ENCODE measurements around the gene SLC35F6. TPM values are rescaled to one million over a fixed set of nuclear protein-coding genes. Genes with fewer than 3 reads are reported as not detected.

The SLC35F6 gene
- total and polyA plus RNA-seq, 4 donors = 14.8 to 49.9 (median 21.4) TPM

GRCh38 chr2:26716769-26717168 is 47.3 kb upstream of the SLC35F6 start:
- Histone ChIP-seq H3K36me3 (ENCODE audit: control insufficient read depth in 4 of 4, insufficient read depth in 4 of 4, low read length in 4 of 4) (peaks cover 0 to 3% (median 0%) of the 10 kb centered on the region in 4 donors), H3K4me3 (no peak overlapping the region), H3K4me1 (ENCODE audit: control insufficient read depth in 5 of 5, insufficient read depth in 5 of 5, low read length in 5 of 5) (peaks cover 4 to 43% (median 31%) of the 10 kb centered on the region in 5 donors), H3K9ac (ENCODE audit: insufficient read depth in 1 of 2, low read length in 2 of 2) (no peak overlapping the region), H3K27me3 (ENCODE audit: control insufficient read depth in 3 of 3, insufficient read depth in 3 of 3, low read length in 2 of 3) (no peaks in the 10 kb centered on the region), H3K9me3 (ENCODE audit: control insufficient read depth in 4 of 4, insufficient read depth in 3 of 4, low read length in 3 of 4) (no peaks in the 10 kb centered on the region), H3K27ac (ENCODE audit: low read depth in 1 of 2, low read length in 1 of 2) (no peak overlapping the region)
- ATAC-seq (ENCODE audit: insufficient read depth, low FRiP score) (no peak), DNase-seq (no peak)
- 94 to 95% methylated on average over 2 of the region's 2 CpGs for WGBS, 2 donors
- TF ChIP-seq, protein P1, sequence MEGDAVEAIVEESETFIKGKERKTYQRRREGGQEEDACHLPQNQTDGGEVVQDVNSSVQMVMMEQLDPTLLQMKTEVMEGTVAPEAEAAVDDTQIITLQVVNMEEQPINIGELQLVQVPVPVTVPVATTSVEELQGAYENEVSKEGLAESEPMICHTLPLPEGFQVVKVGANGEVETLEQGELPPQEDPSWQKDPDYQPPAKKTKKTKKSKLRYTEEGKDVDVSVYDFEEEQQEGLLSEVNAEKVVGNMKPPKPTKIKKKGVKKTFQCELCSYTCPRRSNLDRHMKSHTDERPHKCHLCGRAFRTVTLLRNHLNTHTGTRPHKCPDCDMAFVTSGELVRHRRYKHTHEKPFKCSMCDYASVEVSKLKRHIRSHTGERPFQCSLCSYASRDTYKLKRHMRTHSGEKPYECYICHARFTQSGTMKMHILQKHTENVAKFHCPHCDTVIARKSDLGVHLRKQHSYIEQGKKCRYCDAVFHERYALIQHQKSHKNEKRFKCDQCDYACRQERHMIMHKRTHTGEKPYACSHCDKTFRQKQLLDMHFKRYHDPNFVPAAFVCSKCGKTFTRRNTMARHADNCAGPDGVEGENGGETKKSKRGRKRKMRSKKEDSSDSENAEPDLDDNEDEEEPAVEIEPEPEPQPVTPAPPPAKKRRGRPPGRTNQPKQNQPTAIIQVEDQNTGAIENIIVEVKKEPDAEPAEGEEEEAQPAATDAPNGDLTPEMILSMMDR (IDR thresholded peaks at IDR 0.05; ENCODE audit: control extremely low read depth, extremely low read depth) = no peak

- 88 to 92% methylated on average over 5 of the region's 5 CpGs for WGBS, 2 donors
- no peak overlapping the region for H3K4me3 ChIP-seq
- ATAC-seq (ENCODE audit: insufficient read depth, low FRiP score) = no peak
- no peak overlapping the region for H3K27ac ChIP-seq (ENCODE audit: low read depth in 1 of 2, low read length in 1 of 2)
- TF ChIP-seq, protein P1 (IDR thresholded peaks at IDR 0.05; ENCODE audit: control extremely low read depth, extremely low read depth) = no peak
- H3K9me3 ChIP-seq (ENCODE audit: control insufficient read depth in 4 of 4, insufficient read depth in 3 of 4, low read length in 3 of 4) = no peaks in the 10 kb centered on the region
- no peak overlapping the region for H3K9ac ChIP-seq (ENCODE audit: insufficient read depth in 1 of 2, low read length in 2 of 2)
- peaks cover 4 to 43% (median 28%) of the 10 kb centered on the region in 5 donors for H3K4me1 ChIP-seq (ENCODE audit: control insufficient read depth in 5 of 5, insufficient read depth in 5 of 5, low read length in 5 of 5)
- H3K36me3 ChIP-seq (ENCODE audit: control insufficient read depth in 4 of 4, insufficient read depth in 4 of 4, low read length in 4 of 4) = peaks cover 0 to 3% (median 0%) of the 10 kb centered on the region in 4 donors
- DNase-seq = no peak
- H3K27me3 ChIP-seq (ENCODE audit: control insufficient read depth in 3 of 3, insufficient read depth in 3 of 3, low read length in 2 of 3) = no peaks in the 10 kb centered on the region
Observed at GRCh38 chr2:26717362-26717761, 46.7 kb upstream of the SLC35F6 start.

- Histone ChIP-seq H3K27ac (ENCODE audit: low read depth in 1 of 2, low read length in 1 of 2) (no peak overlapping the region), H3K27me3 (ENCODE audit: control insufficient read depth in 3 of 3, insufficient read depth in 3 of 3, low read length in 2 of 3) (no peaks in the 10 kb centered on the region), H3K9me3 (ENCODE audit: control insufficient read depth in 4 of 4, insufficient read depth in 3 of 4, low read length in 3 of 4) (no peaks in the 10 kb centered on the region), H3K4me3 (no peak overlapping the region), H3K36me3 (ENCODE audit: control insufficient read depth in 4 of 4, insufficient read depth in 4 of 4, low read length in 4 of 4) (peaks cover 0 to 3% (median 0%) of the 10 kb centered on the region in 4 donors), H3K9ac (ENCODE audit: insufficient read depth in 1 of 2, low read length in 2 of 2) (no peak overlapping the region), H3K4me1 (ENCODE audit: control insufficient read depth in 5 of 5, insufficient read depth in 5 of 5, low read length in 5 of 5) (peaks cover 4 to 49% (median 32%) of the 10 kb centered on the region in 5 donors)
- ATAC-seq (ENCODE audit: insufficient read depth, low FRiP score) (no peak), DNase-seq (peak in 1 of 3 donors; percentile 40)
- TF ChIP-seq, protein P1 (IDR thresholded peaks at IDR 0.05; ENCODE audit: control extremely low read depth, extremely low read depth) = no peak
- WGBS, 2 donors = 52 to 77% methylated on average over 6 of the region's 6 CpGs
Observed at GRCh38 chr2:26718949-26719686, 45.0 kb upstream of the SLC35F6 start.

All from lung (tissue), 12 donors.